Measurements from ENCODE around the gene CCL4. TPM values are rescaled to one million over a fixed set of nuclear protein-coding genes. Genes with fewer than 3 reads are reported as not detected.
"Not testable (repeated sequence)": the region's sequence is repeated elsewhere in the genome, so short reads cannot be mapped to it uniquely, and the experiment has no call there.

Gene CCL4
- 1 to 10 TPM; 2.9 to 4.3 TPM for total RNA-seq
- polyA plus RNA-seq, result 100 to 1,000 TPM in 1 of 3 donors, 1 to 10 TPM in 2; 2.9 to 219 (median 3.9) TPM
- total RNA-seq, result 0 to 1.5 (median 0.30) reads per million in 6 experiments

DNA sequence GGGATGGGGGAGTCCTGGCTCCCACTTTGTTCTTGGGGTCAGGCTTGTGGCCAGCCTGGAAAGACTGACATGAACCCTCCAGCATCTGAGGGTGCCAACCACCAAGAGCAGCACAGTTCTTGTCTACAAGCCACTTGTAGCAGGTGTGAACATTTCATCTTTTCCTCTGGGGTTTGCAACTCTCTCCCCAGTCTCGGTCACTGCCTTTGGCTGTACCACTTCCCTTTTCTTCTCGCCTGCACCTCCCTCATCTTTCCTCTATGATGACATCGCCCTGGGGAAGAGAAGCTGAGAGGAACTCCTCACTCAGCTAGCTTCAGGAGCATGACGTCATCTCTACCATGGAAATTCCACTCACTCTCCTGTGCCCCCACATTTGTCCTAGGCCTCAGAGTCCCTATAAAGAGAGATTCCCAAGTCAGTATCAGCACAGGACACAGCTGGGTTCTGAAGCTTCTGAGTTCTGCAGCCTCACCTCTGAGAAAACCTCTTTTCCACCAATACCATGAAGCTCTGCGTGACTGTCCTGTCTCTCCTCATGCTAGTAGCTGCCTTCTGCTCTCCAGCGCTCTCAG is at the start of gene CCL4:
TSS of gene CCL4 (plus strand) at position 427 of the 575 bp plus-strand sequence. CDS start at position 506, 79 bp downstream.
- peak; percentile 20 to 72 for ATAC-seq
- Mint-ChIP-seq H3K27ac (peak within 1 kb of the TSS in 5 of 10 donors; percentile 49 to 93 (median 82)), H3K4me3 (peak within 1 kb of the TSS in 6 of 10 donors; percentile 46 to 93 (median 73)), H3K27me3 (peaks cover 3 to 65% (median 28%) of the 10 kb centered on the region in 5 donors), H3K4me1 (peaks cover 0 to 73% (median 5%) of the 10 kb centered on the region in 4 donors)
- H3K36me3 Mint-ChIP-seq, H3K9me3 Mint-ChIP-seq, POLR2A ChIA-PET: not testable (repeated sequence)
- DNase-seq, result peak in 3 of 10 donors; percentile 15 to 45 (median 31)

- no peak for DNase-seq
- H3K4me1 Mint-ChIP-seq, result no peaks in the 10 kb centered on the region
- no peak for ATAC-seq
- H3K9me3 Mint-ChIP-seq, result peaks cover under 1 to 20% (median 13%) of the 10 kb centered on the region in 9 donors
- peaks cover 0 to 16% (median 10%) of the 10 kb centered on the region in 3 donors for H3K36me3 Mint-ChIP-seq
- POLR2A ChIA-PET, result no interaction called here
- peaks cover 0 to 14% (median 6%) of the 10 kb centered on the region in 5 donors for H3K27me3 Mint-ChIP-seq
- H3K4me3 Mint-ChIP-seq, result no peak overlapping the region
- no peak overlapping the region for H3K27ac Mint-ChIP-seq
These were observed 48.5 kb upstream of the CCL4 start for GRCh38 chr17:36055171-36055570.

DNA sequence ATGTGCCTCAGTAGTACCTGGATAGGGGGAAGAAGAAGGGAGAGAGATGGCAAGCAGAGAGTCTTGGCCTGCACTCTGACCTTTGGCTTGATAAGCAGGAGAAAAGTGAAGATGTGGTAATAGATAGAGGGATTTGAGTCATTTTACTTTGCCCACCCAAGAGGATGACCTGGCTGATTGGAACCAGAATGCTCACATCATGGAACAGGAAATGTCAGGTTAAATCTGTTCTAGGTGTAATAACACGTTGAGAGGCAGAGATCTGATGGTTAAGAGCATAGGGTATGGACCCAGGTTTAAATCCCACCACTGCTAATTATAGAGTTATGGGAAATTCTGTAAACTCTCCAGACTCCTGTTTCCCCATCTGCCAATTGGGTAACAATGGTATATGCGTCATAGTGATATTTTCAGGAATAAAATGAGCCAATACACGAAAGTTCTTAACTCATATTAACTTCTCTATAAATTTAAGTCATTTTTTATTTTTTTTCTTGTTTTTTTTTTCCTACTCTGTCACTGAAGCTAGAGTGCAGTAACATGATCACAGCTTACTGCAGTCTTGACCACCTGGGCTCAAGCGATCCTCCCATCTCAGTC is 47.6 kb upstream of the CCL4 start:
- peaks cover 0 to 14% (median 8%) of the 10 kb centered on the region in 9 donors for H3K9me3 Mint-ChIP-seq
- H3K27ac Mint-ChIP-seq, result no peak overlapping the region
- H3K27me3 Mint-ChIP-seq, result peaks cover 0 to 12% (median 4%) of the 10 kb centered on the region in 5 donors
- ATAC-seq, result no peak
- DNase-seq, result no peak
- H3K36me3 Mint-ChIP-seq, result peaks cover 0 to 13% (median 7%) of the 10 kb centered on the region in 3 donors
- no peaks in the 10 kb centered on the region for H3K4me1 Mint-ChIP-seq
- H3K4me3 Mint-ChIP-seq, result no peak overlapping the region
- POLR2A ChIA-PET, result no interaction called here

DNA sequence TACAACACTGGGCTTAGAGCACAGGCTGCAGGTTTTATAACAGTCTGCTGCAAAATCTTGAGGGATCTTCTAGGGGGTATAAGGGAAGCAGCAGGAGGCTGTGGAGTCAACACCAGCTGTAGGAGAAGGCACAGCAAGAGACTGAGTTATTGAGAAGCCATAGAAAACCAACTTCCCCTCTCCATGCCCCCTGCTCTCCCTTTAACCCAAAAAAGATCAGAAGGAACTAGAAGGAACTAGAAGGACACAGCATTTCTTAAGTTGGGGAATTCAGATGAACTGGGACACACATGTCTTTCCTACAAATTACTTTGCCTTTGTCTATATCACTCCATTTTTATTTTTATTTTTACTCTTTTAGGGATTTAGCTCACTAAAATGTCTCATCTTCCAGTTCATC is 45.7 kb upstream of the CCL4 start:
- ATAC-seq, result no peak
- Mint-ChIP-seq H3K9me3 (no peaks in the 10 kb centered on the region), H3K36me3 (no peaks in the 10 kb centered on the region), H3K4me1 (no peaks in the 10 kb centered on the region), H3K27ac (no peak overlapping the region), H3K4me3 (no peak overlapping the region), H3K27me3 (peaks cover 0 to 9% (median 7%) of the 10 kb centered on the region in 5 donors)
- no peak for DNase-seq
- POLR2A ChIA-PET, result no interaction called here

DNA sequence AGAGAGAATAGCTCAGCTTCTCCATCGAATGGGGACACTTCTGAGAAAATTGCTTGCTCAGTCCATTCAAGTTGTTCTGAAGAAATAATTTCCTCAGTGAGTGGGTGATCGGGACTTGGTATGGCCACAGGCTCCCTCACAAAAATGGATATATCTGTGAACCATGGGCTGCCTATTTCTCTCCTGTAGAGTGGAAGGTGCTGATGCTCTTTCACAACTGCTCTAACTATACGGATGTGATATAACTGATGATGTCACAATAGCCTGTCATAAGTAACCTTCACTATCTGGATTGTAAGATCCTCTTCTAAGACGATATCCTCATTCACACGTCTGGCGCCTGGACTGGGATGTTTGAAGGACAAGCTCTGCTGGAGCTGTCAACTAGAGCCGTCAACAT is 44.2 kb upstream of the CCL4 start:
- no peak for ATAC-seq
- DNase-seq, result no peak
- H3K4me1 Mint-ChIP-seq, result peaks cover 0 to 4% (median 0%) of the 10 kb centered on the region in 4 donors
- H3K36me3 Mint-ChIP-seq, result peaks cover 0 to 2% (median 0%) of the 10 kb centered on the region in 3 donors
- H3K9me3 Mint-ChIP-seq, result peaks cover 0 to 2% (median 0%) of the 10 kb centered on the region in 9 donors
- POLR2A ChIA-PET, result interaction anchor here (0.6 kb wide), 1 partner anchor 1110 kb away, joined by 3 read pairs; no protein-coding TSS in a partner anchor
- no peak overlapping the region for H3K27ac Mint-ChIP-seq
- H3K4me3 Mint-ChIP-seq, result no peak overlapping the region
- H3K27me3 Mint-ChIP-seq, result peaks cover 0 to 9% (median 7%) of the 10 kb centered on the region in 5 donors

DNA sequence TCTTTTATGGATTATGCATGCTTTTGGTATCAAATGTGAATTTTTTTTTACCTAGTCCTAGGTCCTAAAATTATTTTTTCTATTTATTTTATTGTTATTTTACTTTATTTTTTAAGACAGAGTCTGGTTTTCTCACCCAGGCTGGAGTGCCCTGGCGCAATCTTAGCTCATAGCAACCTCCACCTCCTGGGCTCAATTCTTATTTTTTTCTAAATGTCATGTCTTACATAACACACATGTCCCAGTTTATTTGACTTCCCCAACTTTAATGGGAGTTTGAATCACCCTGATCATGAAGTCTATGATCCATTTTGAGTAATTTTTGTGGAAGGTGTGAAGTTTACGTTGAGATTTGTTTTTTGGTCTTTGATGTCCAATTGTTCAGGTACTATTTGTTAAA is 42.8 kb upstream of the CCL4 start:
- POLR2A ChIA-PET, result no interaction called here
- H3K36me3 Mint-ChIP-seq, result peaks cover 0 to 2% (median 0%) of the 10 kb centered on the region in 3 donors
- H3K9me3 Mint-ChIP-seq, result peaks cover 0 to 2% (median 0%) of the 10 kb centered on the region in 9 donors
- ATAC-seq (no peak), DNase-seq (no peak)
- peaks cover 0 to 9% (median 0%) of the 10 kb centered on the region in 4 donors for H3K4me1 Mint-ChIP-seq
- peaks cover under 1 to 9% (median 7%) of the 10 kb centered on the region in 5 donors for H3K27me3 Mint-ChIP-seq
- H3K4me3 Mint-ChIP-seq, result no peak overlapping the region
- no peak overlapping the region for H3K27ac Mint-ChIP-seq

DNA sequence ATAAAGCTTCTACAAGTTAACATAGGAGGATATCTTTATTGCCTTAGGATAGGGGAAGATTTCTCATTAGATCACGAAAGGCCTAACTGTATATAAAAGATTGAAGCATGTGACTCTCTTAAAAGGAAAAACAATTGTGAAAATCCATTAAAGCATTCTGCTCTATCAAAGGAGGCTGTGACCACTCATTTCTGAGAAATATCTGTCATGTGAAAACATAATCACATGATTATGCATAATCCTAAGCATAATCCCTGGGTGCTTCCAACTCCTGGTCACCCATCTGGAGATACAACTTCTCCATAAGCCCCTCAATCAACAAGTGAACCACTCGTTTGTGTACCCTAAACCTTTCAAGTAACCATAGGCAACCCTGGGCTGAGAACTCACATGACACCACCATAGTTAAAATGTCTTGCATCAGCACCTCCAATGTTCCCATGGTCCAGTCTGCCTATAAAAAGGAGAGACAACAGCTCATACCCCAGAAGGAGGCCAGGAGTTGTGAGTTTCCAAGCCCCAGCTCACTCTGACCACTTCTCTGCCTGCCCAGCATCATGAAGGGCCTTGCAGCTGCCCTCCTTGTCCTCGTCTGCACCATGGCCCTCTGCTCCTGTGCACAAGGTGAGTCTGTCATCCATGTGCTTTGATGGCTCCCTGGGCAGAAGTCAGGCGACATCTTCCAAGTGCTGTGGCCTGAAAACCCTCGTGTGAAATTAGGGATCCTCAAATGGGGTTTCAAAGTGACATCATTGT is 39.7 kb upstream of the CCL4 start, which contains the start of gene CCL18:
TSS of gene CCL18 (plus strand) at position 487 of the 756 bp plus-strand sequence. CDS start at position 558, 71 bp downstream.
- H3K27me3 Mint-ChIP-seq, result peaks cover 4 to 11% (median 5%) of the 10 kb centered on the region in 5 donors
- H3K4me3 Mint-ChIP-seq, result no peak within 1 kb of the TSS
- H3K9me3 Mint-ChIP-seq, result peaks cover 0 to 2% (median 0%) of the 10 kb centered on the region in 9 donors
- DNase-seq (no peak), ATAC-seq (no peak)
- POLR2A ChIA-PET, result no interaction called here
- peaks cover 0 to 23% (median under 1%) of the 10 kb centered on the region in 4 donors for H3K4me1 Mint-ChIP-seq
- peaks cover 0 to 2% (median 0%) of the 10 kb centered on the region in 3 donors for H3K36me3 Mint-ChIP-seq
- H3K27ac Mint-ChIP-seq, result peak within 1 kb of the TSS in 1 of 10 donors; percentile 76

DNA sequence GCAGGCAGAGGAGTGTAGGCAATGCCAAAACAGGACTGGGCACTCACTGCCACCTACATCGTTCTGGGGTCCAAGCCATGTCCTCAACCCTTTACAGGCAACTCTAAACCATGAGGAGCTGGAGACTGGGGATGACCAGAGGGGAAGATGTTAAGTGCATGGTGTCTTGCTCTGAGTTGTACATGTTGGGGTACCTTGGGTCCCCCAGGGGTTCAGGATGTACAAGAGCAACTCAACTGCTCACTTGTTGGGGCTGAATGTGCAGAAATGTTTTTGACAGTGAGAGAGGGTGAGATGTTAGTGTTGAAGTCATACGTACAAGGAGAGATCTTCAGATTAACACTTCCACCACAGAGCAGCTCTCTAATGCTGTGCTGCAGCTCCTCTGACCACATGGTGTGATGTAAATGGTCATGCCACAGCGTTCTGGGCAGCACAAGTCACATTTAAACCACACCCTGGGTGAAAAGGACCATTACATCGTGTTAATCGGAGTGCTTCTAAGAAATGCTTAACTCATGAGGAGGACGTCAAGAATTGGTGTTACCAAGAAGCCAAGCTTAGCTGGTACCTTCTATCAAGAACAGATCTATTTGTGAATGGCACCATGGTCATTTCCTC is 37.2 kb upstream of the CCL4 start:
- POLR2A ChIA-PET, result no interaction called here
- peaks cover 0 to 36% (median under 1%) of the 10 kb centered on the region in 4 donors for H3K4me1 Mint-ChIP-seq
- peak overlapping the region in 1 of 10 donors; percentile 15 for H3K4me3 Mint-ChIP-seq
- peaks cover 0 to 11% (median 2%) of the 10 kb centered on the region in 5 donors for H3K27me3 Mint-ChIP-seq
- H3K9me3 Mint-ChIP-seq, result peaks cover 0 to 2% (median 0%) of the 10 kb centered on the region in 9 donors
- peak in 3 of 10 donors; percentile 15 to 43 (median 22) for DNase-seq
- ATAC-seq, result no peak
- peaks cover 0 to 2% (median 0%) of the 10 kb centered on the region in 3 donors for H3K36me3 Mint-ChIP-seq
- H3K27ac Mint-ChIP-seq, result peak overlapping the region in 4 of 10 donors; percentile 15 to 76 (median 22)

DNA sequence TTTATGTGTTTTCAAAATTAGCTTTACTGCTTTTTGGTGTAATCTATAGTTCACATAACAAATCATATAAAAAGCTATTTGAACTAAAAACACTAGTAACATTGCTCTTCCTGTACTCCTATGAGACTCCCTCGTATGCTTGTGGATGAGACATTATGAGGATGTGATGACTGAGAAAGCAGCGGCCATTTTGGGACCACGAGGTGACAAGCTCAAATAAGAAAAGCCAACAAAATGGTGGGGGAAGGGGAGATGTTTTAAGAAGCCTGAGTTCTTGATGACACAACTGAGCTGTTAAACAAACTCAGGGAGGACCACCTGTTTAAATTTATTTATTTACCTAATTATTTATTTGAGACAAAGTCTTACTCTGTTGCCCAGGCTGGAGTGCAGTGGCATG is 35.1 kb upstream of the CCL4 start:
- ATAC-seq (no peak), DNase-seq (no peak)
- H3K4me3 Mint-ChIP-seq, result no peak overlapping the region
- no peaks in the 10 kb centered on the region for H3K36me3 Mint-ChIP-seq
- H3K27ac Mint-ChIP-seq, result peak overlapping the region in 1 of 10 donors; percentile 33
- H3K9me3 Mint-ChIP-seq, result no peaks in the 10 kb centered on the region
- H3K27me3 Mint-ChIP-seq, result peaks cover 0 to 11% (median 1%) of the 10 kb centered on the region in 5 donors
- H3K4me1 Mint-ChIP-seq, result peaks cover 3 to 47% (median 6%) of the 10 kb centered on the region in 4 donors
- POLR2A ChIA-PET, result no interaction called here

GRCh38 chr17:36069136-36069535 is 34.5 kb upstream of the CCL4 start:
- Mint-ChIP-seq H3K4me3 (peak overlapping the region in 1 of 10 donors; percentile 30), H3K4me1 (peaks cover 3 to 49% (median 6%) of the 10 kb centered on the region in 4 donors), H3K9me3 (no peaks in the 10 kb centered on the region), H3K27me3 (peaks cover 0 to 11% (median 1%) of the 10 kb centered on the region in 5 donors), H3K36me3 (no peaks in the 10 kb centered on the region), H3K27ac (peak overlapping the region in 2 of 10 donors; percentile 0 to 80)
- POLR2A ChIA-PET, result no interaction called here
- DNase-seq, result no peak
- ATAC-seq, result no peak

GRCh38 chr17:36070427-36070826 is 33.2 kb upstream of the CCL4 start:
- H3K27ac Mint-ChIP-seq, result peak overlapping the region in 2 of 10 donors; percentile 53 to 80
- H3K4me1 Mint-ChIP-seq, result peaks cover 3 to 50% (median 6%) of the 10 kb centered on the region in 4 donors
- no peak overlapping the region for H3K4me3 Mint-ChIP-seq
- no peaks in the 10 kb centered on the region for H3K36me3 Mint-ChIP-seq
- no peaks in the 10 kb centered on the region for H3K9me3 Mint-ChIP-seq
- peaks cover 0 to 11% (median 1%) of the 10 kb centered on the region in 5 donors for H3K27me3 Mint-ChIP-seq
- POLR2A ChIA-PET, result no interaction called here
- DNase-seq, result no peak
- no peak for ATAC-seq

- no peak overlapping the region for H3K27ac Mint-ChIP-seq
- POLR2A ChIA-PET, result no interaction called here
- H3K36me3 Mint-ChIP-seq, result no peaks in the 10 kb centered on the region
- peaks cover 0 to 1% (median 0%) of the 10 kb centered on the region in 9 donors for H3K9me3 Mint-ChIP-seq
- ATAC-seq (no peak), DNase-seq (no peak)
- H3K4me3 Mint-ChIP-seq, result no peak overlapping the region
- peaks cover 3 to 39% (median 6%) of the 10 kb centered on the region in 4 donors for H3K4me1 Mint-ChIP-seq
- peaks cover 0 to 3% (median under 1%) of the 10 kb centered on the region in 5 donors for H3K27me3 Mint-ChIP-seq
These were observed 31.9 kb upstream of the CCL4 start for GRCh38 chr17:36071751-36072150.

Measured in naive thymus-derived CD8-positive, alpha-beta T cell (primary cell).